SU-DHL-6 (cell line): ENCODE data around the gene GABRA4.

ENCODE experiments used
- H2AFZ ChIP-seq: fragments of 200-600 bp; sonication (generic); 2 replicates; pipeline ENCODE4 v1.6.1; 2014; ENCODE audit warnings: low read depth, mild to moderate bottlenecking, moderate library complexity, mixed read lengths, antibody characterized with exemption, low read length; ENCODE audit not compliant: severe bottlenecking
- H3F3A ChIP-seq: fragments of 200-600 bp; shearing (Covaris generic); 2 replicates; pipeline ENCODE4 v1.6.0; 2016; ENCODE audit warnings: antibody characterized with exemption, mild to moderate bottlenecking; ENCODE audit not compliant: insufficient read depth
- H3K27ac ChIP-seq: fragments of 200-600 bp; sonication (generic); 2 replicates; pipeline ENCODE4 v1.5.1; 2016; ENCODE audit warnings: low read depth, mild to moderate bottlenecking, low read length, moderate library complexity, mixed read lengths
- H3K27me3 ChIP-seq: fragments of 200-600 bp; sonication (generic), shearing (Covaris generic); 2 replicates; pipeline ENCODE4 v1.6.0; 2014; ENCODE audit warnings: mild to moderate bottlenecking, low read length
- H3K36me3 ChIP-seq: fragments of 200-600 bp; sonication (generic); 2 replicates; pipeline ENCODE4 v1.6.1; 2014; ENCODE audit warnings: mild to moderate bottlenecking, low read length, mixed read lengths
- H3K4me2 ChIP-seq: fragments of 300-600, 200-600 bp; shearing (Covaris generic), sonication (generic); 2 replicates; pipeline ENCODE4 v1.6.0; 2014; ENCODE audit warnings: low read length, low read depth, mild to moderate bottlenecking; ENCODE audit not compliant: poor library complexity, severe bottlenecking
- H3K4me3 ChIP-seq: fragments of 200-600 bp; sonication (generic); 2 replicates; pipeline ENCODE4 v1.5.1; 2014; ENCODE audit warnings: antibody characterized with exemption, low read length, mild to moderate bottlenecking, mixed read lengths; ENCODE audit not compliant: insufficient read depth, poor library complexity, severe bottlenecking
- H3K79me2 ChIP-seq: fragments of 200-600 bp; sonication (generic); 2 replicates; pipeline ENCODE4 v1.6.1; 2014; ENCODE audit warnings: mild to moderate bottlenecking, low read length, moderate library complexity; ENCODE audit not compliant: insufficient read depth
- H3K9ac ChIP-seq: fragments of 200-600 bp; sonication (generic); 2 replicates; pipeline ENCODE4 v1.7.0; 2014; ENCODE audit warnings: mild to moderate bottlenecking, low read length
- H3K9me2 ChIP-seq: fragments of 200-600 bp; sonication (generic); replicated peaks from 2 replicates; pipeline ENCODE4 v1.6.1; 2014; ENCODE audit warnings: low read length; ENCODE audit not compliant: insufficient read depth
- H3K9me3 ChIP-seq: fragments of 200-600 bp; sonication (generic); 2 replicates; pipeline ENCODE4 v1.6.1; 2014; ENCODE audit warnings: low read length, mixed read lengths; ENCODE audit not compliant: insufficient read depth
- H4K20me1 ChIP-seq: fragments of 200-600 bp; sonication (generic); 2 replicates; pipeline ENCODE4 v1.6.1; 2014; ENCODE audit warnings: low read depth, mild to moderate bottlenecking, antibody characterized with exemption, low read length, moderate library complexity, mixed read lengths
- CTCF ChIP-seq: fragments of 200-600 bp; sonication (generic); IDR thresholded peaks from one replicate; pipeline ENCODE4 v1.5.1; 2017; ENCODE audit warnings: antibody characterized with exemption, mild to moderate bottlenecking, low read length, moderate library complexity; ENCODE audit not compliant: insufficient read depth, poor library complexity, severe bottlenecking
- EZH2phosphoT487 ChIP-seq: fragments of 200-600 bp; sonication (generic), shearing (Covaris generic); conservative IDR thresholded peaks from 2 replicates; pipeline ENCODE4 v1.6.1; 2018; ENCODE audit warnings: mild to moderate bottlenecking, antibody characterized with exemption, low read length, moderate library complexity, mixed read lengths

GABRA4 gene

DNA sequence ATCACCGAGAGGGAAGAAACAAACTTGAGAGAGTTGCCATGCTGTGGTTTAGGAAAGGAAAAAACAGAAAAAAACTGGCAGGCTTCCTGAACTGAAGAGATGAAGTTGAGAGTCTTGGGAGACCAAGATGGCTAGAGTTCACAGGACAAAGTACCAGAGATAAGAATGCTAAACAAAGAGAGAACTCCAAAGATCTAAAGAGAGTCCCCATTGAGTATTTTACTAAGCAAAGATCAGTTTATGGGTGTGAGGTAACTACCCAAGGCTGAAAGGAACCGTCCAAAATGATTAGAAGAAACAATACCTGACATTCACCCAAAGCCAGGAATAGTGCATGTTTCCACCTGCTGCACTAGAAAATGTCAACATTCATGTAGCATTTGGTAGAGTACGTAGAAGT lies 62.5 kb downstream of the GABRA4 start:
- H3K4me3 ChIP-seq = no peak overlapping the region
- no peak overlapping the region for H3K27ac ChIP-seq
- H3K79me2 ChIP-seq = no peaks in the 10 kb centered on the region
- no peak overlapping the region for H3K9ac ChIP-seq
- H3K27me3 ChIP-seq = no peaks in the 10 kb centered on the region
- TF ChIP-seq CTCF (no peak), EZH2phosphoT487 (no peak)
- H3F3A ChIP-seq = no peaks in the 10 kb centered on the region
- no peak overlapping the region for H3K4me2 ChIP-seq
- no peak overlapping the region for H2AFZ ChIP-seq
- H3K36me3 ChIP-seq = no peaks in the 10 kb centered on the region
- no peaks in the 10 kb centered on the region for H3K9me3 ChIP-seq
- no peaks in the 10 kb centered on the region for H4K20me1 ChIP-seq
- no peaks in the 10 kb centered on the region for H3K9me2 ChIP-seq

DNA sequence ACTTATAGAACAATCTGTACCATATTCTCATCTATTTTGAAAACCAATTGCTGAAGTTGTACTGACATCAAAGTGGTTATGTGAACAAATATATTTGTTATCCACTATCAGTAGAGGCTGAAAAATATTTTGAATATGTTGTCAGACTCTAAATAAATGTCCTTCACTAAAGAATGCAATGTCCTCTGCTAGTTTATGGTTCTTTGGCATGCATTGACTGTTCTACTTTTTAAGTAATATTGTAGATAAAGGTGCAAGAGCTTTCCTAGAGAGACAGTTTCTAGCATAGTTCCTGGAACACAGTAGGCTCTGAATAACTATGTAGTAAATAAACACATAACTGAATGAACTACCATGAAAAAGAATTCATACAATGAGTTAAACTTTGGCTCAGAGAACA lies 66.2 kb downstream of the GABRA4 start:
- Histone ChIP-seq H3K9me2 (no peaks in the 10 kb centered on the region), H3K36me3 (no peaks in the 10 kb centered on the region), H3K4me2 (no peak overlapping the region), H3K27ac (no peak overlapping the region), H3K9ac (no peak overlapping the region), H3K4me3 (no peak overlapping the region), H2AFZ (no peak overlapping the region), H3K79me2 (no peaks in the 10 kb centered on the region), H3K9me3 (no peaks in the 10 kb centered on the region), H4K20me1 (no peaks in the 10 kb centered on the region), H3K27me3 (no peaks in the 10 kb centered on the region), H3F3A (no peaks in the 10 kb centered on the region)
- TF ChIP-seq EZH2phosphoT487 (no peak), CTCF (no peak)

GRCh38 chr4:46924789-46925529 lies 68.4 kb downstream of the GABRA4 start:
- H2AFZ ChIP-seq = no peak overlapping the region
- H3K27me3 ChIP-seq = no peaks in the 10 kb centered on the region
- no peaks in the 10 kb centered on the region for H3K9me2 ChIP-seq
- no peak overlapping the region for H3K4me2 ChIP-seq
- H3K79me2 ChIP-seq = no peaks in the 10 kb centered on the region
- no peaks in the 10 kb centered on the region for H4K20me1 ChIP-seq
- no peaks in the 10 kb centered on the region for H3F3A ChIP-seq
- H3K27ac ChIP-seq = no peak overlapping the region
- H3K9ac ChIP-seq = no peak overlapping the region
- no peak overlapping the region for H3K4me3 ChIP-seq
- H3K36me3 ChIP-seq = no peaks in the 10 kb centered on the region
- no peak for TF ChIP-seq EZH2phosphoT487
- TF ChIP-seq CTCF = no peak
- H3K9me3 ChIP-seq = no peaks in the 10 kb centered on the region
